Skeletal muscle tissue (tissue), 4 donors: ENCODE measurements around the gene CRACR2A. TPM values are rescaled to one million over a fixed set of nuclear protein-coding genes. Genes with fewer than 3 reads are reported as not detected.

Experiments used
- H3K27ac ChIP-seq: one replicate; pipeline ENCODE4 v1.7.0; 2013; ENCODE audit warnings: mild to moderate bottlenecking, low read depth, low read length, inconsistent platforms
- H3K27me3 ChIP-seq, 3 donors: one replicate each; pipeline ENCODE4 v1.7.0; 2013; ENCODE audit warnings: low read length in 3 of 3; ENCODE audit not compliant: control insufficient read depth in 3 of 3, insufficient read depth in 3 of 3
- H3K36me3 ChIP-seq, 3 donors: one replicate each; pipeline ENCODE4 v1.7.0; 2013; ENCODE audit warnings: low read length in 3 of 3; ENCODE audit not compliant: control insufficient read depth in 3 of 3, insufficient read depth in 3 of 3
- H3K4me1 ChIP-seq, 3 donors: one replicate each; pipeline ENCODE4 v1.7.0; 2013; ENCODE audit warnings: low read length in 3 of 3, mild to moderate bottlenecking in 3 of 3; ENCODE audit not compliant: control insufficient read depth in 3 of 3, insufficient read depth in 3 of 3
- H3K4me3 ChIP-seq, 3 donors: one replicate each; pipeline ENCODE4 v1.7.0; 2013; ENCODE audit warnings: low read length in 3 of 3
- H3K9ac ChIP-seq, 3 donors: one replicate each; pipeline ENCODE4 v1.7.0; 2013; ENCODE audit warnings: low read length in 3 of 3, mild to moderate bottlenecking in 3 of 3, moderate library complexity in 2 of 3, low read depth in 1 of 3
- H3K9me3 ChIP-seq, 3 donors: one replicate each; pipeline ENCODE4 v1.7.0; 2013; ENCODE audit warnings: low read length in 3 of 3; ENCODE audit not compliant: control insufficient read depth in 3 of 3
- total RNA-seq: library from RNA; depleted of rRNA; stranded (reverse); fragments of >200 nt; gene quantifications from one replicate; pipeline ENCODE4 v1.2.3, GENCODE V29; 2014
- donor health status: Osteomylitis.

CRACR2A gene
- total RNA-seq, 1 donor from 2014 or later, result 2.1 TPM

- Histone ChIP-seq H3K4me1 (peaks cover 0 to 4% (median 1%) of the 10 kb centered on the region in 3 donors), H3K27ac (no peak overlapping the region), H3K9me3 (no peaks in the 10 kb centered on the region), H3K27me3 (no peaks in the 10 kb centered on the region), H3K36me3 (no peaks in the 10 kb centered on the region), H3K9ac (no peak overlapping the region), H3K4me3 (no peak overlapping the region)
Measured at GRCh38 chr12:3627336-3627735, 125.6 kb downstream of the CRACR2A start.

- no peak overlapping the region for H3K9ac ChIP-seq
- H3K36me3 ChIP-seq, result no peaks in the 10 kb centered on the region
- peaks cover 0 to 8% (median 8%) of the 10 kb centered on the region in 3 donors for H3K4me1 ChIP-seq
- no peaks in the 10 kb centered on the region for H3K9me3 ChIP-seq
- no peaks in the 10 kb centered on the region for H3K27me3 ChIP-seq
- no peak overlapping the region for H3K4me3 ChIP-seq
- no peak overlapping the region for H3K27ac ChIP-seq
Measured at GRCh38 chr12:3624273-3624672, 128.6 kb downstream of the CRACR2A start.

GRCh38 chr12:3622822-3623690, 129.9 kb downstream of the CRACR2A start:
- no peaks in the 10 kb centered on the region for H3K36me3 ChIP-seq
- no peak overlapping the region for H3K4me3 ChIP-seq
- no peaks in the 10 kb centered on the region for H3K27me3 ChIP-seq
- H3K9ac ChIP-seq, result no peak overlapping the region
- H3K4me1 ChIP-seq, result peaks cover 0 to 8% (median 8%) of the 10 kb centered on the region in 3 donors
- H3K27ac ChIP-seq, result no peak overlapping the region
- no peaks in the 10 kb centered on the region for H3K9me3 ChIP-seq

- no peak overlapping the region for H3K27ac ChIP-seq
- H3K9me3 ChIP-seq, result no peaks in the 10 kb centered on the region
- no peaks in the 10 kb centered on the region for H3K36me3 ChIP-seq
- H3K4me3 ChIP-seq, result no peak overlapping the region
- no peaks in the 10 kb centered on the region for H3K27me3 ChIP-seq
- H3K4me1 ChIP-seq, result peaks cover 0 to 8% (median 8%) of the 10 kb centered on the region in 3 donors
- H3K9ac ChIP-seq, result no peak overlapping the region
Measured at GRCh38 chr12:3622021-3622821, 130.7 kb downstream of the CRACR2A start.

GRCh38 chr12:3620856-3621255, 132.1 kb downstream of the CRACR2A start:
- Histone ChIP-seq H3K36me3 (no peaks in the 10 kb centered on the region), H3K4me3 (no peak overlapping the region), H3K9me3 (no peaks in the 10 kb centered on the region), H3K4me1 (peaks cover 0 to 8% (median 8%) of the 10 kb centered on the region in 3 donors), H3K27ac (no peak overlapping the region), H3K27me3 (no peaks in the 10 kb centered on the region), H3K9ac (no peak overlapping the region)

GRCh38 chr12:3617565-3617964, 135.3 kb downstream of the CRACR2A start:
- no peak overlapping the region for H3K27ac ChIP-seq
- H3K9me3 ChIP-seq, result no peaks in the 10 kb centered on the region
- no peaks in the 10 kb centered on the region for H3K27me3 ChIP-seq
- peaks cover 0 to 3% (median 0%) of the 10 kb centered on the region in 3 donors for H3K36me3 ChIP-seq
- H3K4me1 ChIP-seq, result peaks cover 0 to 9% (median 6%) of the 10 kb centered on the region in 3 donors
- no peak overlapping the region for H3K4me3 ChIP-seq
- H3K9ac ChIP-seq, result no peak overlapping the region

GRCh38 chr12:3615862-3616261, 137.0 kb downstream of the CRACR2A start:
- H3K9me3 ChIP-seq, result no peaks in the 10 kb centered on the region
- peaks cover 0 to 3% (median 0%) of the 10 kb centered on the region in 3 donors for H3K36me3 ChIP-seq
- H3K9ac ChIP-seq, result no peak overlapping the region
- H3K27ac ChIP-seq, result no peak overlapping the region
- no peak overlapping the region for H3K4me3 ChIP-seq
- H3K27me3 ChIP-seq, result no peaks in the 10 kb centered on the region
- H3K4me1 ChIP-seq, result peaks cover 10 to 15% (median 13%) of the 10 kb centered on the region in 3 donors

- H3K9ac ChIP-seq, result no peak overlapping the region
- peaks cover 10 to 15% (median 13%) of the 10 kb centered on the region in 3 donors for H3K4me1 ChIP-seq
- H3K9me3 ChIP-seq, result no peaks in the 10 kb centered on the region
- H3K4me3 ChIP-seq, result no peak overlapping the region
- no peak overlapping the region for H3K27ac ChIP-seq
- H3K27me3 ChIP-seq, result no peaks in the 10 kb centered on the region
- peaks cover 0 to 3% (median 0%) of the 10 kb centered on the region in 3 donors for H3K36me3 ChIP-seq
Measured at GRCh38 chr12:3614806-3615466, 138.0 kb downstream of the CRACR2A start.

- H3K4me3 ChIP-seq, result no peak overlapping the region
- H3K9me3 ChIP-seq, result no peaks in the 10 kb centered on the region
- peaks cover 0 to 3% (median 0%) of the 10 kb centered on the region in 3 donors for H3K36me3 ChIP-seq
- no peak overlapping the region for H3K27ac ChIP-seq
- H3K9ac ChIP-seq, result no peak overlapping the region
- H3K4me1 ChIP-seq, result peaks cover 10 to 17% (median 13%) of the 10 kb centered on the region in 3 donors
- no peaks in the 10 kb centered on the region for H3K27me3 ChIP-seq
Measured at GRCh38 chr12:3613641-3614395, 139.1 kb downstream of the CRACR2A start.
